HFFc6 (cell line): ENCODE results near the gene FFAR1. TPM values are rescaled to one million over a fixed set of nuclear protein-coding genes. Genes with fewer than 3 reads are reported as not detected.
"Not testable (repeated sequence)": the region's sequence is repeated elsewhere in the genome, so short reads cannot be mapped to it uniquely, and the experiment has no call there.

Experiments used
- DNase-seq: peaks from one replicate; pipeline ENCODE4 v3.0.0-alpha.2; 2018
- H3K27ac Mint-ChIP-seq: 2 replicates; pipeline ENCODE4 v1.8.0; 2020; ENCODE audit warnings: mild to moderate bottlenecking, mixed read lengths
- H3K27me3 Mint-ChIP-seq: 2 replicates; pipeline ENCODE4 v1.8.0; 2021; ENCODE audit warnings: mild to moderate bottlenecking, moderate library complexity, mixed read lengths; ENCODE audit not compliant: insufficient read depth
- H3K36me3 Mint-ChIP-seq: 2 replicates; pipeline ENCODE4 v1.8.0; 2021; ENCODE audit warnings: low read depth, mixed read lengths
- H3K4me1 Mint-ChIP-seq: 2 replicates; pipeline ENCODE4 v1.8.0; 2020; ENCODE audit warnings: low read depth, mixed read lengths
- H3K4me3 Mint-ChIP-seq: 2 replicates; pipeline ENCODE4 v1.8.0; 2020; ENCODE audit warnings: mild to moderate bottlenecking, moderate library complexity, mixed read lengths
- H3K9me3 Mint-ChIP-seq: 2 replicates; pipeline ENCODE4 v1.8.0; 2020; ENCODE audit warnings: mild to moderate bottlenecking, mixed read lengths
- total RNA-seq, 6 experiments: library from RNA; stranded (reverse); fragmentation: NEBNext Ultra II Directional; extraction: Animal tissue kit (Norgen Biotek cat#: 25700); gene quantifications; 2 replicates in 1 of 6; 3 replicates in 5 of 6; pipeline ENCODE4 v1.2.3, GENCODE V29; 2021
- TF ChIP-seq, protein P1 (sequence below): fragments of 200-600 bp; sonication (generic); IDR thresholded peaks from 2 replicates; pipeline ENCODE4 v1.5.0; 2021; ENCODE audit warnings: antibody characterized with exemption, mild to moderate bottlenecking

FFAR1 gene
- total RNA-seq, 6 experiments from 2014 or later = not detected

- Mint-ChIP-seq H3K27me3 (peaks cover 22% of the 10 kb centered on the region), H3K4me3 (no peak overlapping the region), H3K4me1 (no peaks in the 10 kb centered on the region; the same call in 1 of the 2 replicates), H3K9me3 (no peaks in the 10 kb centered on the region), H3K36me3 (no peaks in the 10 kb centered on the region), H3K27ac (no peak overlapping the region)
- no peak for DNase-seq
- TF ChIP-seq, protein P1, sequence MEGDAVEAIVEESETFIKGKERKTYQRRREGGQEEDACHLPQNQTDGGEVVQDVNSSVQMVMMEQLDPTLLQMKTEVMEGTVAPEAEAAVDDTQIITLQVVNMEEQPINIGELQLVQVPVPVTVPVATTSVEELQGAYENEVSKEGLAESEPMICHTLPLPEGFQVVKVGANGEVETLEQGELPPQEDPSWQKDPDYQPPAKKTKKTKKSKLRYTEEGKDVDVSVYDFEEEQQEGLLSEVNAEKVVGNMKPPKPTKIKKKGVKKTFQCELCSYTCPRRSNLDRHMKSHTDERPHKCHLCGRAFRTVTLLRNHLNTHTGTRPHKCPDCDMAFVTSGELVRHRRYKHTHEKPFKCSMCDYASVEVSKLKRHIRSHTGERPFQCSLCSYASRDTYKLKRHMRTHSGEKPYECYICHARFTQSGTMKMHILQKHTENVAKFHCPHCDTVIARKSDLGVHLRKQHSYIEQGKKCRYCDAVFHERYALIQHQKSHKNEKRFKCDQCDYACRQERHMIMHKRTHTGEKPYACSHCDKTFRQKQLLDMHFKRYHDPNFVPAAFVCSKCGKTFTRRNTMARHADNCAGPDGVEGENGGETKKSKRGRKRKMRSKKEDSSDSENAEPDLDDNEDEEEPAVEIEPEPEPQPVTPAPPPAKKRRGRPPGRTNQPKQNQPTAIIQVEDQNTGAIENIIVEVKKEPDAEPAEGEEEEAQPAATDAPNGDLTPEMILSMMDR = no peak
These were observed 5.9 kb downstream of the FFAR1 start for GRCh38 chr19:35353635-35354034.

GRCh38 chr19:35354898-35355297, 7.2 kb downstream of the FFAR1 start:
- no peaks in the 10 kb centered on the region for H3K9me3 Mint-ChIP-seq
- no peak overlapping the region for H3K4me3 Mint-ChIP-seq
- no peaks in the 10 kb centered on the region; the same call in 1 of the 2 replicates for H3K4me1 Mint-ChIP-seq
- no peaks in the 10 kb centered on the region for H3K36me3 Mint-ChIP-seq
- TF ChIP-seq, protein P1 = no peak
- no peak overlapping the region for H3K27ac Mint-ChIP-seq
- no peak for DNase-seq
- peaks cover 23% of the 10 kb centered on the region for H3K27me3 Mint-ChIP-seq

DNA sequence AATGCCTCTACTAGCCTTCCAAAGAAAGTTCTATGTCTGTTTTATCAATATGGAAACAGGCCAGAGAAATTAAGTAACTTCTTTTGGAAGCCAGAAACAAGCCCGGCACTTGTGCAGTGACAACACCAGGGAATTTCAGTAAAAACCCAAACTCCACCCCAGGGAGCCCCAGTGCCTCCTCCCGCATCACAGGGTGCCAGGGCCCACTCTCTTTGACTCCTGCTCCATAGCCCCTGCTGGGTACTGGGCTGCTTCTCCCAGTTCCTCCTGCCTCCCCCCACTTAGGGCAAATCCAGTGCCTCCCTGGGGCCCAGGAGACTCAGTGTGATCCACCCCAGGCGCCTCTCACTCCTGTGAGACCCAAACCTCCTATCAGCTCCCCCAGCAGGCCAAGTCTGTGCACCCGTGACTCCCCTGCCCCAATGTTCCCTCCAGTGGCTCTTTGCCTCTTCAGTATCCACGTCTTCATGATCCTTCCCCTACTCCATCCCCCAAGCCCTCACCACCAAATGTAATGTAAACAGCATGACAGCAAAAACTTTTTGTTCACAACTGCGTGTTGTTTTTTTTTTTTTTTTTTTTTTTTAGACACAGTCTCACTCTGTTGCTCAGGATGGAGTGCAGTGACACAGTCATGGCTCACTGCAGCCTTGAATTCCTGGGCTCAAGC, 8.2 kb downstream of the FFAR1 start:
- H3K27ac Mint-ChIP-seq = no peak overlapping the region
- TF ChIP-seq, protein P1 = no peak
- no peaks in the 10 kb centered on the region for H3K36me3 Mint-ChIP-seq
- no peak for DNase-seq
- H3K4me3 Mint-ChIP-seq = no peak overlapping the region
- peaks cover 26% of the 10 kb centered on the region for H3K27me3 Mint-ChIP-seq
- no peaks in the 10 kb centered on the region; the same call in 1 of the 2 replicates for H3K4me1 Mint-ChIP-seq
- no peaks in the 10 kb centered on the region for H3K9me3 Mint-ChIP-seq

DNA sequence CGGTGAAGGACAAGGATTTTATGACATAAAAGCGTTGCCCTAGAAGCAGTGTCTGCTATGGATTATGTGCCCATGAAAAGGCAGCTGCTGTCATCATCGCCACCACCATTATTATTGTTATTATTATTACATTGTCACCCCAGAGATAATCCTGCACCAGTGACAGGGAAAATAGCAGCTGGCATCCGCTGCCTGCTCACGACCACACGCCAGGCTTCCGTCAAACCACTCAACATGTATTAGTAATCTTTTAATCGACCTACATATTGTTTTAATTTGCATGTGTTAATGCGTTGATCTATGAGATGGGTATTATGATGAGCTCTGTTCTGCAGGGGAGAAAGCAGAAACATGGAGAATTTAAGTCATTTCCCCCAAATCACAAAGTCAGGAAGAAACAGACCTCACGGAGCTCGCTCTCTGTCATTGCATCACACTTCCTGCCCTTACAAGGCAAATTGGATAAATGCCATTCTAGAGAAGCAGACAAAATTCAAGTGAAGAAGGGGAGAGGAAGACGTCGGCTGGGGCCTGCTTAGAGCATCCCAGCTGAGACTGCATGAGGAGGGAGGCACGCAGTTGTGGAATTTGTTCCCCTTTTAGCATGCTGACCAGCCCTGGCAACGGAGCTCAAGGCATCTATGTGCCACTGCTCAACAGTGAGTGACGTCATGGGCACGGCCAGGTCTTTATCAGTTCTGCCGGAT, 10.3 kb downstream of the FFAR1 start, which contains the start of gene FFAR3:
FFAR3 (plus strand) TSS at position 594 of the 707 bp plus-strand sequence. CDS start 431 bp downstream, outside the sequence.
- no peaks in the 10 kb centered on the region for H3K36me3 Mint-ChIP-seq
- H3K9me3 Mint-ChIP-seq = no peaks in the 10 kb centered on the region
- TF ChIP-seq, protein P1 = no peak
- H3K4me1 Mint-ChIP-seq = no peaks in the 10 kb centered on the region; the same call in 1 of the 2 replicates
- no peak within 1 kb of the TSS for H3K4me3 Mint-ChIP-seq
- no peak for DNase-seq
- H3K27ac Mint-ChIP-seq = no peak within 1 kb of the TSS
- peaks cover 35% of the 10 kb centered on the region for H3K27me3 Mint-ChIP-seq

- not testable (repeated sequence) for H3K4me1 Mint-ChIP-seq, DNase-seq, H3K4me3 Mint-ChIP-seq, H3K36me3 Mint-ChIP-seq, H3K9me3 Mint-ChIP-seq, H3K27ac Mint-ChIP-seq
- H3K27me3 Mint-ChIP-seq = peaks cover 40% of the 10 kb centered on the region
These were observed 11.1 kb downstream of the FFAR1 start for GRCh38 chr19:35358834-35359233.

DNA sequence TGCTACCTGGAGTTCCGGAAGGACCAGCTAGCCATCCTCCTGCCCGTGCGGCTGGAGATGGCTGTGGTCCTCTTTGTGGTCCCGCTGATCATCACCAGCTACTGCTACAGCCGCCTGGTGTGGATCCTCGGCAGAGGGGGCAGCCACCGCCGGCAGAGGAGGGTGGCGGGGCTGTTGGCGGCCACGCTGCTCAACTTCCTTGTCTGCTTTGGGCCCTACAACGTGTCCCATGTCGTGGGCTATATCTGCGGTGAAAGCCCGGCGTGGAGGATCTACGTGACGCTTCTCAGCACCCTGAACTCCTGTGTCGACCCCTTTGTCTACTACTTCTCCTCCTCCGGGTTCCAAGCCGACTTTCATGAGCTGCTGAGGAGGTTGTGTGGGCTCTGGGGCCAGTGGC, 11.7 kb downstream of the FFAR1 start:
- H3K27me3 Mint-ChIP-seq = peaks cover 42% of the 10 kb centered on the region
- not testable (repeated sequence) for DNase-seq, H3K9me3 Mint-ChIP-seq

GRCh38 chr19:35360081-35360480, 12.4 kb downstream of the FFAR1 start:
- not testable (repeated sequence) for DNase-seq, H3K4me1 Mint-ChIP-seq, H3K4me3 Mint-ChIP-seq, H3K36me3 Mint-ChIP-seq, H3K27ac Mint-ChIP-seq, H3K9me3 Mint-ChIP-seq
- H3K27me3 Mint-ChIP-seq = peaks cover 42% of the 10 kb centered on the region

More for the DNA sequence above, 11.7 kb downstream of the FFAR1 start:
- not testable (repeated sequence) for H3K27ac Mint-ChIP-seq, H3K36me3 Mint-ChIP-seq, H3K4me3 Mint-ChIP-seq, H3K4me1 Mint-ChIP-seq
